Osteoblast (primary cell): ENCODE results near the gene DDX51. TPM values are rescaled to one million over a fixed set of nuclear protein-coding genes. Genes with fewer than 3 reads are reported as not detected.

Source experiments
- DNase-seq: peaks from one replicate; pipeline ENCODE4 v3.0.0; 2011; ENCODE audit warnings: low spot score, mixed read lengths; ENCODE audit not compliant: insufficient read length; ENCODE audit errors: missing footprints
- H2AFZ ChIP-seq: 2 replicates; pipeline ENCODE4 v1.6.0; 2011; ENCODE audit warnings: mild to moderate bottlenecking, low read length
- H3K27ac ChIP-seq: 2 replicates; pipeline ENCODE4 v1.5.1; 2011; ENCODE audit warnings: mild to moderate bottlenecking, low read depth, low read length, moderate library complexity
- H3K27me3 ChIP-seq: 2 replicates; pipeline ENCODE4 v1.6.0; 2012; ENCODE audit warnings: mild to moderate bottlenecking, control low read depth, inconsistent platforms, low read length, moderate library complexity; ENCODE audit not compliant: insufficient read depth
- H3K36me3 ChIP-seq: 2 replicates; pipeline ENCODE4 v1.5.1; 2011; ENCODE audit warnings: mild to moderate bottlenecking, low read length, control low read depth, moderate library complexity; ENCODE audit not compliant: insufficient read depth
- H3K4me1 ChIP-seq: 2 replicates; pipeline ENCODE4 v1.5.1; 2011; ENCODE audit warnings: mild to moderate bottlenecking, low read length, control low read depth, moderate library complexity; ENCODE audit not compliant: insufficient read depth
- H3K4me2 ChIP-seq: 2 replicates; pipeline ENCODE4 v1.6.0; 2011; ENCODE audit warnings: mild to moderate bottlenecking, low read length; ENCODE audit not compliant: insufficient read depth
- H3K4me3 ChIP-seq: fragments of 200-600 bp; sonication (generic); 3 replicates; pipeline ENCODE4 v1.5.1; 2012; ENCODE audit warnings: mild to moderate bottlenecking, low read length, inconsistent platforms; ENCODE audit not compliant: insufficient read depth
- H3K79me2 ChIP-seq: 2 replicates; pipeline ENCODE4 v1.6.0; 2012; ENCODE audit warnings: mild to moderate bottlenecking, low read length, control low read depth, inconsistent platforms; ENCODE audit not compliant: insufficient read depth
- H3K9me3 ChIP-seq: 2 replicates; pipeline ENCODE4 v1.5.1; 2011; ENCODE audit warnings: low read depth, low read length, control low read depth
- H4K20me1 ChIP-seq: 2 replicates; pipeline ENCODE4 v1.6.0; 2012; ENCODE audit warnings: mild to moderate bottlenecking, low read length, control low read depth; ENCODE audit not compliant: insufficient read depth
- CTCF ChIP-seq: IDR thresholded peaks from 2 replicates; pipeline ENCODE4 v1.5.1; 2011; ENCODE audit warnings: mild to moderate bottlenecking, low read depth, low read length, moderate library complexity; ENCODE audit errors: extremely low read depth
- total RNA-seq: library from RNA; depleted of rRNA; stranded (reverse); fragments of >200 nt; gene quantifications from 2 replicates; pipeline ENCODE4 v1.2.3, GENCODE V29; 2012

The DDX51 gene
- total RNA-seq, 1 donor: 6.2 TPM

GRCh38 chr12:132156573-132157325, 12.6 kb upstream of the DDX51 start:
- Histone ChIP-seq H3K4me1 (no peaks in the 10 kb centered on the region), H2AFZ (no peak overlapping the region), H3K27me3 (no peaks in the 10 kb centered on the region), H3K27ac (no peak overlapping the region), H3K36me3 (peaks cover 15% of the 10 kb centered on the region), H4K20me1 (peaks cover 11% of the 10 kb centered on the region), H3K9me3 (no peaks in the 10 kb centered on the region), H3K4me3 (no peak overlapping the region), H3K79me2 (no peaks in the 10 kb centered on the region), H3K4me2 (no peak overlapping the region)
- no peak for TF ChIP-seq CTCF
- DNase-seq: no peak

GRCh38 chr12:132155771-132156572, 11.9 kb upstream of the DDX51 start:
- Histone ChIP-seq H2AFZ (no peak overlapping the region), H3K79me2 (no peaks in the 10 kb centered on the region), H3K4me1 (no peaks in the 10 kb centered on the region), H3K9me3 (no peaks in the 10 kb centered on the region), H3K4me3 (no peak overlapping the region), H3K27me3 (no peaks in the 10 kb centered on the region), H3K36me3 (peaks cover 15% of the 10 kb centered on the region), H3K27ac (no peak overlapping the region), H3K4me2 (no peak overlapping the region), H4K20me1 (peaks cover 11% of the 10 kb centered on the region)
- DNase-seq: no peak
- no peak for TF ChIP-seq CTCF

GRCh38 chr12:132154941-132155770, 11.0 kb upstream of the DDX51 start:
- peaks cover 11% of the 10 kb centered on the region for H4K20me1 ChIP-seq
- DNase-seq: no peak
- peaks cover 15% of the 10 kb centered on the region for H3K36me3 ChIP-seq
- TF ChIP-seq CTCF: no peak
- no peaks in the 10 kb centered on the region for H3K4me1 ChIP-seq
- no peak overlapping the region for H3K4me2 ChIP-seq
- no peak overlapping the region for H3K27ac ChIP-seq
- H2AFZ ChIP-seq: no peak overlapping the region
- H3K27me3 ChIP-seq: no peaks in the 10 kb centered on the region
- no peaks in the 10 kb centered on the region for H3K9me3 ChIP-seq
- no peaks in the 10 kb centered on the region for H3K79me2 ChIP-seq
- H3K4me3 ChIP-seq: no peak overlapping the region
